Right atrium auricular region (tissue), 2 donors: Measurements from ENCODE around the gene ACBD6. TPM values are rescaled to one million over a fixed set of nuclear protein-coding genes. Genes with fewer than 3 reads are reported as not detected.
A peak's percentile ranks its signal among the peaks of the same experiment; 100 is the strongest.
"Not testable (repeated sequence)": the region's sequence is repeated elsewhere in the genome, so short reads cannot be mapped to it uniquely, and the experiment has no call there.

Experiments
- DNase-seq: peaks from one replicate; pipeline ENCODE4 v3.0.0-alpha.2; 2019; ENCODE audit warnings: low spot score
- H3K27ac ChIP-seq, 2 donors: fragments of 200-600 bp; sonication (generic); 1 replicate in 1 of 2; 2 replicates in 1 of 2; pipeline ENCODE4 v1.5.1; 2016 to 2019
- H3K27me3 ChIP-seq, 2 donors: fragments of 200-600 bp; sonication (generic); one replicate each; pipeline versions ENCODE4 v1.5.1 to v1.6.0; 2017 to 2019
- H3K36me3 ChIP-seq: fragments of 200-600 bp; sonication (generic); one replicate; pipeline ENCODE4 v1.5.1; 2016
- H3K4me1 ChIP-seq, 2 donors: fragments of 200-600 bp; sonication (generic); one replicate each; pipeline versions ENCODE4 v1.5.1 to v1.6.0; 2017 to 2019
- H3K4me3 ChIP-seq, 2 donors: fragments of 200-600 bp; sonication (generic); 1 replicate in 1 of 2; 2 replicates in 1 of 2; pipeline ENCODE4 v1.5.1; 2017 to 2019; ENCODE audit warnings: mild to moderate bottlenecking in 1 of 2, moderate library complexity in 1 of 2
- H3K9me3 ChIP-seq, 2 donors: fragments of 200-600 bp; sonication (generic); one replicate each; pipeline ENCODE4 v1.5.1; 2019
- CTCF ChIP-seq, 2 donors: fragments of 200-600 bp; sonication (generic); IDR thresholded peaks; one replicate each; pipeline ENCODE4 v1.5.1; 2019; ENCODE audit warnings: antibody characterized with exemption in 2 of 2
- total RNA-seq, 2 donors: library from RNA; depleted of rRNA; stranded (reverse); fragments of >200 nt; gene quantifications; one replicate each; pipeline ENCODE4 v1.1.0, GENCODE V29; 2016

ACBD6 gene
- 10 to 100 TPM; 24.0 to 29.0 TPM for total RNA-seq

GRCh38 chr1:180502361-180503279, at the start of gene ACBD6:
Gene ACBD6, minus strand, starts transcription at chr1:180502577. Its CDS starts 311 bp downstream, at chr1:180502266.
- peak in 1 of 2 donors; percentile 48 for TF ChIP-seq CTCF (IDR thresholded peaks at IDR 0.05)

GRCh38 chr1:180551997-180552396, 49.6 kb upstream of the ACBD6 start:
- no peaks in the 10 kb centered on the region for H3K27me3 ChIP-seq
- no peak overlapping the region for H3K27ac ChIP-seq
- H3K36me3 ChIP-seq = no peaks in the 10 kb centered on the region
- peaks cover 0 to 16% of the 10 kb centered on the region in 2 donors for H3K4me1 ChIP-seq
- TF ChIP-seq CTCF (IDR thresholded peaks at IDR 0.05) = no peak
- no peak for DNase-seq
- no peak overlapping the region for H3K4me3 ChIP-seq
- H3K9me3 ChIP-seq = no peaks in the 10 kb centered on the region

More at GRCh38 chr1:180502361-180503279, at the start of gene ACBD6:
- Histone ChIP-seq H3K27ac (peak within 1 kb of the TSS; percentile 92 to 93), H3K36me3 (no peaks in the 10 kb centered on the region), H3K27me3 (no peaks in the 10 kb centered on the region), H3K4me3 (peak within 1 kb of the TSS; percentile 64 to 87), H3K4me1 (peaks cover 0 to 31% of the 10 kb centered on the region in 2 donors), H3K9me3 (no peaks in the 10 kb centered on the region)
- DNase-seq = peak; percentile 86

- DNase-seq = no peak
- no peaks in the 10 kb centered on the region for H3K27me3 ChIP-seq
- no peaks in the 10 kb centered on the region for H3K36me3 ChIP-seq
- no peaks in the 10 kb centered on the region for H3K9me3 ChIP-seq
- no peak for TF ChIP-seq CTCF (IDR thresholded peaks at IDR 0.05)
- H3K27ac ChIP-seq = no peak overlapping the region
- H3K4me3 ChIP-seq = no peak overlapping the region
- peaks cover 0 to 22% of the 10 kb centered on the region in 2 donors for H3K4me1 ChIP-seq
Measured at GRCh38 chr1:180550241-180550640, 47.9 kb upstream of the ACBD6 start.

- DNase-seq, H3K4me3 ChIP-seq, H3K27me3 ChIP-seq, H3K9me3 ChIP-seq, H3K36me3 ChIP-seq, H3K27ac ChIP-seq: not testable (repeated sequence)
- H3K4me1 ChIP-seq = peaks cover 0 to 22% of the 10 kb centered on the region in 2 donors
Measured at GRCh38 chr1:180549770-180550169, 47.4 kb upstream of the ACBD6 start.

GRCh38 chr1:180548686-180549317, 46.4 kb upstream of the ACBD6 start:
- H3K4me3 ChIP-seq = no peak overlapping the region
- H3K9me3 ChIP-seq = no peaks in the 10 kb centered on the region
- no peak for TF ChIP-seq CTCF (IDR thresholded peaks at IDR 0.05)
- no peak for DNase-seq
- peaks cover 0 to 22% of the 10 kb centered on the region in 2 donors for H3K4me1 ChIP-seq
- H3K27me3 ChIP-seq = no peaks in the 10 kb centered on the region
- H3K36me3 ChIP-seq = no peaks in the 10 kb centered on the region
- peak overlapping the region in 1 of 2 donors; percentile 68 for H3K27ac ChIP-seq

GRCh38 chr1:180545991-180546390, 43.6 kb upstream of the ACBD6 start:
- H3K4me1 ChIP-seq = peaks cover 0 to 37% of the 10 kb centered on the region in 2 donors
- H3K4me3 ChIP-seq = no peak overlapping the region
- TF ChIP-seq CTCF (IDR thresholded peaks at IDR 0.05) = no peak
- no peaks in the 10 kb centered on the region for H3K36me3 ChIP-seq
- H3K27ac ChIP-seq = no peak overlapping the region
- no peaks in the 10 kb centered on the region for H3K9me3 ChIP-seq
- no peaks in the 10 kb centered on the region for H3K27me3 ChIP-seq
- DNase-seq = no peak
